HG03135 (cell line): ENCODE data around the gene EP400.

Experiments used
- ATAC-seq: cut with Tn5 transposase; IDR thresholded peaks from one replicate; pipeline ENCODE4 v1.9.1; 2021; ENCODE audit warnings: mild to moderate bottlenecking, moderate library complexity; ENCODE audit not compliant: unreplicated experiment

Gene EP400

DNA sequence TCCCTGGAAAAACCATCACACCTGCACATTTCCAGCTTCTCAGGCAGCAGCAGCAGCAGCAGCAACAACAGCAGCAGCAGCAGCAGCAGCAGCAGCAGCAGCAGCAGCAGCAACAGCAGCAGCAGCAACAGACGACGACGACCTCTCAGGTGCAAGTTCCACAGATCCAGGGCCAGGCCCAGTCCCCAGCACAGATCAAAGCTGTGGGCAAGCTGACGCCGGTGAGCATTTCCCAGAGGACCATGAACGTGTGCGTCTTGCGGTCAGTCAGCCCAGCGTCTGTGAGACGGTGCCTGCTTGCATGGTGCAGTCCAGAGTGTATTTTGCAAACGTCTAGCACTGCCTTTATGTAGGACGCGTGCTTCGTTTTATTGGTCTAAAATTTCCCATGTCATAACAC lies 112.7 kb downstream of the EP400 start:
- no peak for ATAC-seq

DNA sequence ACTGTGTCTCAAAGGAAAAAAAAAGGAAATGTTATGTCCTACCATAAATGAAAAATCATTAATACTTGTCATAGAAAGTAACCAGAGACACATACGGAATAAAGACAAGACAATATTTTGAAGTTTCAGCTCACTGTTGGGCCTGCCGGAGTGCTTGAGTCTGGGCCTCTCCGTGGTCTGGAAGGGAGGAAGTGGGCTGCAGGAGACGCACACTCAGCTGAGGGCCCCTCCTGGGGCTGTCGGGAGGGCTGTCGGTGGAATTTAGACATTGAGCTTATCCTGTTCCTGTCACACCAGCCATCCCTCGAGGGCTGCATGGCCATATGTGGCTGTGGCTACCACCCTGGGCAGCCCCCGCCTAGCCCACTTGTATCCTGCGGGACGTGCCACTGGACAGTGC lies 113.7 kb downstream of the EP400 start:
- no peak for ATAC-seq

DNA sequence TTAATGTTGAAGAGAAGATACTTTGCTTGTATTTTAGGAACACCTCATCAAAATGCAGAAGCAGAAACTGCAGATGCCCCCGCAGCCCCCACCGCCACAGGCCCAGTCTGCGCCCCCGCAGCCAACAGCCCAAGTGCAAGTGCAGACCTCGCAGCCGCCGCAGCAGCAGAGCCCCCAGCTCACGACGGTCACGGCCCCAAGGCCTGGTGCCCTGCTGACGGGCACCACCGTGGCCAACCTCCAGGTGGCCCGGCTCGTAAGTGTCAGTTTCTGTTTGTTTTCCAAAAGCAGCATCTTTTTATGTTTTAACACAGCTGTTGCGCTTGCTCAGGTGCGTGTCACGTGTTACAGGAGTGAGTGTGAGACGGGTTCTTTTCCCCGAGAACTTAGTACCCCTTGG lies 114.9 kb downstream of the EP400 start:
- no peak for ATAC-seq

DNA sequence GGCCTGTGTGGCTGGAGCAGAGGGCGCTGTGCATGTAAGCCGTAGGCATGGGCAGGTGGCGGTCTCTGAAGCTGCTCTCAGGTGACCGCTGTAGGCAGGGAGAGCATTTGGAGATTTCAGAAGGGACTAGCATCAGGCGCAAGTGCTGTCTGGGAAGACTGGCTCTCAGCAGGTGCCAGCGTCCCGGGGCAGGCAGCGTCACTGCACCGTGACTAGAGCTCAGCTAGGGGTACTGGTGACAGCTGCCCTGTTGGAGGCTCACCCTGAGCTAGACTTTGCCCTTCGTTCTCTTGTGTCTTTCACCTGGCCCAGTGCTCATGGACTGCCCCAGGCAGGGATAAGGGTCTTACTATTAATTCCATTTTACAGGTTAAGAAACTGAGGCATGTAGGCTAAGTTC lies 115.5 kb downstream of the EP400 start:
- ATAC-seq: no peak

DNA sequence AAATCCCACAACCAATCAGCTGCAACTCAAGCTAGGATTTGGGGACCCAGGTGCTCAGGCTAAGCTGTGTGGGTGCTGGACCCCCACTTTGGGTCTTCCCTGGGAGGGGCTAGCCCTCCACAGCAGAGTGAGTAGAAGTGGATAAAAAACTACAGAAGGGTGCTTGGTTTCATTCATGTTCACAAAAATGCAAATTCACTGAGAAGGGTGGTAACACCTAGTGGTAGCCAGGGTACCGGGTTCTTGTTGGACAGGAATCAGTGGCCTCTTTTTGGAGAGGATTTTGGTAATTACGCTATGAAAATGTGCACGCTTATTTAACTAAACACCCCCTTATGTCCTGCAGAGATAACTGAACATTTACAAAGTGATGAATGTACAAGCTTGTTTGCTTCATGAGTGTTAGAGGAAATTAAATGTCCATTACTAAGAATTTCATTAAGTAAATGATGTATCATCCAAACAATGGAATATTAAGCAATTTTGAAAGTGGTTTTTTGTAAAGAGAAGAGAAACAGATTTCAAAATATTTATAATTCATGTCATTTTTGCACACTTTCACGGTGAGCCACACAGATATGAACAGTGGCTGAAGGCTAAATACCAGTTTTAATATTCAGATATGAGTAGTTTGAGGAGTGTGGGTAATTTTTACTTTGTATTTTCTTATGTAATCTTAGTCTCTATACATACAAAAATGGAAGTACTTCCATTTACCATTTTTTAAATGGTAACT lies 116.0 kb downstream of the EP400 start:
- ATAC-seq: no peak

DNA sequence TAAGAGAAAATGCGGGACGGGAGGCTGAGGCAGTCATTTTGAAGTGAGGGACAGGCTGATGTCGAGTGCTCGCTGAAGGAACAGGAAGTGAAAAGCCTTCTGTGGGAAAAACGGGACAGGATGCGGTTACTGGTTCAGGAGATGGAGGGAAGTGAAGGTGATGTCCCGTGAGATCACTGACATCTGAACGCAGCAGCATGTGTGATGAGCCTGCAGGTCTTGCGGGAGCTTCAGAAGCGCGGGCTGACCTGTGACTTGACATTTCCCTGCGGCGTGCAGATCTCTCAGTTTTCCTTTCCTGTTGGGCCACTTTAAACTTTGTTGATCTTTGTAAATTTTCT lies 116.6 kb downstream of the EP400 start:
- ATAC-seq: no peak

DNA sequence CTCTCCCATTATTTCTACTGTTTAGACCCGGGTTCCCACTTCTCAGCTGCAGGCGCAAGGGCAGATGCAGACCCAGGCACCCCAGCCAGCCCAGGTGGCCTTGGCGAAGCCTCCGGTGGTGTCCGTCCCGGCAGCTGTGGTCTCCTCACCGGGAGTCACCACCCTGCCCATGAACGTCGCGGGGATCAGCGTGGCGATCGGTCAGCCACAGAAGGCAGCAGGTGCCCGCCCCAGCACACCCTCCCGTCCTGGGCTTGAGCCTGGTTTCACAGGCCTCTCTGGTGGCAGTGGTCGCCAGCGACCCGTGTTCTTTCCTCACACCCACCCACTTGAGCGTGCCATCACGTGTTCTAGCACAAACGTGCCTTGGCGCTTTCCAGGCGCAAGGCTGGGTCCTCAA lies 117.0 kb downstream of the EP400 start:
- no peak for ATAC-seq

DNA sequence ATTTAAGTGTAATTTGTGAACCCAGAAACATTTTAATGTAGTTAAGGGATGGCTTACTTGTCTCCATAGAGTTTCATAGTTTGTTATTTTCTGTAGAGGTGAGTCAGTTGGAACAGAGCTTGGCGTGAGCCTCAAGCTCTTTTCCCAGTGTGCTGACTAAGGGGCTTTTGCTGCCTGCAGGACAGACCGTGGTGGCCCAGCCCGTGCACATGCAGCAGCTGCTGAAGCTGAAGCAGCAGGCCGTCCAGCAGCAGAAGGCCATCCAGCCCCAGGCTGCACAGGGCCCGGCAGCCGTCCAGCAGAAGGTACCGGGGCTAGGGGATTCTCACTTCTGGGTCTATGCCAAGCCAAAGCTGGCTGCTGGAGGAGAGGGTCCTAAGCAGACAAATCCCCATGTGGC lies 117.4 kb downstream of the EP400 start:
- no peak for ATAC-seq

DNA sequence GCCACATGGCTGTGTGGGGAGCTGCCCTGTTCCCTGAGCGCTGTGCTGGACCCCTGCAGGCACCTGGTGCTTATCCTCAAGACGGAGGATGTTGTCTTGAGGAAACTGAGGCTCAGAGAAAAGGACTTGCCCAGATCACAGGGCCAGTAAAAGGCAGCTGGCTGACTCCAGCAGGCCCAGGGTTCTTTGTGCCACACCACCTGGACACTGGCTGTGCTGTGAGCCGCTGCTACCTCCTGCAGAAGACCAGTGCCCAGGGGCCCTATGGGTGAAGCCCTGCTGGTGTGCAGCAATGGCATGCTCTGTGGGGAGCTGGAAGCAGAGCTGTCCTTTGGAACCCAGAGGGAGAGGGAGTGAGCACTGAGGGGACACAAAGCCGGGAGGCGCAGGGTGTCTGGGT lies 118.5 kb downstream of the EP400 start:
- no peak for ATAC-seq

DNA sequence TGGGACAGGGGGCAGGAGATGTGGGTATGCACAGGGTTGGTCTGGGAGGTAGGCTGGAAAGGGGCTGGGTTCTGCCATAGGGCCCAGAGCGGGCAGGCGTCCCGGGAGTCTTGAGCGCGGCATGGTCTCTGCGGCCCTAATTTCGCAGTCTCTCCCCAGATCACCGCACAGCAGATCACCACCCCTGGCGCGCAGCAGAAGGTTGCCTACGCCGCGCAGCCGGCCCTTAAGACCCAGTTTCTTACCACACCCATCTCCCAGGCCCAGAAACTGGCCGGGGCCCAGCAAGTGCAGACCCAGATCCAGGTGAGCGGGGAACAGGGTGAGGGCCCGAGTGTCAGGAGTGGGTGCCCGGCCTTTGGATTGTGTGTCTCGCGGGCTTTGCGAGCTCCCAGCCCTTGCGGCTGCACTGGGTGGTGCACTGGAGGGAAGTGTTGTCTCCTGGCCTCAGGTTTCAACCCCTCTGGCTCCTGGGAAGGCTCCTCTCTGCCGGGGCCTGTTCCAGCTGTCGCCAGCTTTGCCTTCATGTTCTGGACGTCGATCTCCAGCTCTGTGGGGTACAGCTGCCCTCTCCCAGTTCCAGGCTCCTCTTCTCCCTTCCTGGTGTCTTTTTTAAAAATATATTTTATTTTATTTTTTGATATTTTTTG lies 119.7 kb downstream of the EP400 start:
- no peak for ATAC-seq

DNA sequence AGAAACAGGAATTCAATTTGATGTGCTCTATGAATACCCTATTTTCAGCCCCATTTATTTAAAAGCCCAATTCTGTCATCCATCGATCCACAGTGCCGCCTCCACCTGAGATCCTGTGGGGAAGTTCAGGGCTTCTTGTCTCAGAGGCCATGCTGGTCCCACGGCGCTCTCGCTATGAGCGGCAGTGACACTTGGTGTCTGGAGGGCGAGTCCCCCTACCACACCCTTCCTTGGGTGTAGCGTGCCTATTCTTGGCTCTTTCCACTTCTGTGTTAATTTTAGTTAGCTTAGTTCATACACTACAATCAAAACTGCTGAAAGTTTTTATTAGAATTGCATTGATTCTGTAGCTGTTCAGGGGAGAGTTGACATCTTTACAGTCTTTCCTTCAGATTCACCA lies 120.6 kb downstream of the EP400 start:
- ATAC-seq: no peak

DNA sequence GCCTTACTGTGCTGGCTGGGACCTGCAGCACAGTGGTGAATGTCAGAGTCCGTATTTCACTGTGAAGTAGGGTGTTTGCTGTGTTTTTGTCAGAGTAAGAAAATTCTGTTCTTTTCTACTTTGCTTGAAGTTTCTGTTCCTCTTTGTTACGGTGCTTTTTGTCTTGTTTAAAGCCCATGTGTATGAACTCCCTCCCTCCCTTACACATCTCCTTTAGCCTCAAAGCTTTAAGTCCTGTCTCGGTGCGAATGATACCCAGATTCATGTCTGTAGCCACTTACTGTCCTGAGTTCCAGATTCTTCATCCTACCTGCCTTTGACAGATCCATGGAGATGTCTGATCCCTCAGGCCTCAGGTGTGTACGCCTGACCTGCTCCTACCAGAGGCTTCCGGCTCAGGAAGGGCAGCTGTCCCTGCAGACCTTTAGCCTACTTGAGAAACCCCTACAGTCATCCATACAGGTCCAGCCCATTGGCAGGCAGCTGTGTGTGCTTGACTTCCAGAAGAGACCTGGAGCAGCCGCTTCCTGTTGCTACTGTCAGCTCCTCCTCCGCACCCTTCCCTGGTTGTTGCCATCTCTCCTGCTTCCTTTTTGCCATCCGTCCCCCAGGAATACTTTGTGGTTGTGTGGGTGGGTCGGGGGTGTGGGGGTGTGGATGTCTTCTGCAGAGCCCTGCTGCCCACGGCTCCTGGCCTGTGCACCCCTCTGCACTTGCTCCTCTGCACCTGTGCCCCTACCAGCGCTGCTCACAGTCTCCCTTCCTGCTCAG lies 121.5 kb downstream of the EP400 start:
- ATAC-seq: peak; percentile 81

DNA sequence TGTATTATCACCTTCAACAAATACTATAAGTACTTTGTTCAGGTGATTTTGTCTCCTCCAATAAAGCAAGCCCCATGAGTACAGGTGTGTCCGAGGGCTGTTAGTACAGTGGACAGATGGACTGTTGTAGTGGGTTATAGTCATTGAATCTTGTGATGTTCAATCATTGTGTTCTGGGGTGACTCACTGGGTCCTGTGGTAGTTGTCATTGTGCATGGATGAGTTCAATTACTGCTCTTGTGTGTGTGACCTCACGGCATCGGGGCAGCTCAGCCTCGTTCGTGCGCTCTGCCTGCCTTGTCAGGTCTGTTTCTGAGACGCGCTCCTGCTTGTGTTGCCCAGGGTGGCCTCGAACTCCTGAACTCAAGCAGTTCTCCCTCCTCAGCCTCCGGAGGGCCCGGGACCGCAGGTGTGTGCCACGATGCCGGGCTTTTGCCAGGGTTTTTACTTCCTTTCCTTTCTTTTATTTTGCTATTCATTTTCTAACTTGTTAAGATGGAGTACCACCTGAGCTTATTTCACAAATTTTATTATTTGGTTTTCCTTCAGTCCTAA lies 122.2 kb downstream of the EP400 start:
- ATAC-seq: no peak

DNA sequence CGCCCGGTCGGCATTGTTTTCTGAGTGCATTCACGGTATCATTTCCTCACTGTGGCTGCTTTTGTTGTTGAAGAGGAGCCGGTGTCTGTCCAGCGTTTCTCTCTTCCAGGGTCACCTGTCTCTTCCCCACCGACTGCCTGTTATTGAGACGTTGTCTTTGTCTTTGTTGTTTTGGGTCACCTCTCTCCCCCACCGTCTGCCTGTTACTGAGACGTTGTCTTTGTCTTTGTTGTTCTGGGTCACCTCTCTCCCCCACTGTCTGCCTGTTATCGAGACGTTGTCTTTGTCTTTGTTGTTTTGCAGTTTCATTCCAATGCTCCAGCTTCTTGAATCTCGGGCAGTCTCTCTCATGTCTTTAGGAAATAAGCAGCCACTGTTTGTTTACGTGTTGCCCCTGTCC lies 124.5 kb downstream of the EP400 start:
- ATAC-seq: no peak

DNA sequence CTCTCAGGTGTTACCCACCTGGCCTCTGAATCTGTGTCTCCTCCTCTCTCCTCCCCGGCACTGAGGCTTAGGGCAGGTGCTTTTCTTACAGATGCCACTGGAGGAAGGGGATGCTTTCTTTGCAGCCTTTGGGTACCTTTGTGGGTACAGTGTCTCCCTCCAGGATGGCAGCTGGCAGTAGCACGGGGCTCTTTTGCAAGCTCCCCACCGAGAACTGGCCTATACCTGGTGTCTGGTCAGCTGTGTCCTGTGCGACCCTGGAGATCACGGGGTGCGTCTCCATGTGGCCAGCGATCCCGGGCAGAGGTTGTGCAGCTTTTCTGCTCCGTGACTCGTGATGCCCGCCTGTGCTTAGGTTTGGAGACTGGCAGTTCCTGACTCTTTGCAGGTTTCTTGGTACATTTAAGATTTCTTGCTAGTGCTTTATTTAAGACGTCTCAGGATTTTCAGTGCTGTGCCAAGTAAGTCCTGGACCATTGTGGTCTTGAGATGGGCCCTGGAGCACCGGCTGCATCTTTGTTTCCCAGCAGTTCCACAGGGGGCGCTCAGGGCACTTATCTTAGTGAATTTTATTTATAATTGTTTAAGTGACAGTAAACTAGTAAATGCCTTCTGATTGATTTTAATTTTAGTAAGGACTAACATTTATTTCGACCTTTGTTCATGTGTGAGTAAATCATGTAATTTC lies 125.4 kb downstream of the EP400 start:
- ATAC-seq: no peak

DNA sequence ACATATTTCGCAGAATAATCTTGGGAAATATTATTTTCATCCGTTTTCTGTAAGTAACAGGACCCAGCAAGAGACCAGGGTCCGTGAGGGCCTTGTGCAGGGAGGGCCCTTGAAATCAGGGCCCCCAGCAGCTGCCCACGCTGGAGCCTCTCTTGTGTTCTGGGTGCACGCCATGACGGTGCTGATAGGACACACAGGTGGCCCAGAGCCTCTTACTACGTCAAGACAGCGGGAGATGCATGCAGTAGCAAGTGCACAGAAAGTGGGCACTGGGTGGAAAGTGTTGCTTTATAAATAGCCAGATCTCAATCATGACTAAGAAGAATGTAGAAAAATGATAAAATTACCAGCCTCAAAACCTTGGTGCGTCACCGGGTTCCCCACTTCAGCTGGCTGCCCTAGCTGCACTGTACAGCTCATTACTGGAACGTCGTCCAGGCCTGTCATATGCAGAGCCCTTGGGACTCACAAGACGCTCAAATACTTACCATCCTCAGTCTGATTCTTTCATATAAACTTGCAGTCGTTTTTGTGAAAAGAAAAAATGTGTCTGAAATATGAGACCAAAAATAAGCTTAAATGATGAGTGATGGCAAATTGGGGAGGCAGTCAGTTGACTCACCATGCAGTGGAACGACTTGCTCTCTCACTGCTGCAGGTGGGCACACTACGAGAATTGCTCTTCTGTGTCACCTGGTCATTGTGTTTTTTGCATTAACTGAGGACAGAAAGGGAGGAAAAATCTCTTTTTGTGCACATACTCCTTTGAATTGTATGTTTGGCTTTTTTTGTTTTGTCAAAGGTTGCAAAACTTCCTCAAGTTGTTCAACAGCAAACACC lies 126.2 kb downstream of the EP400 start:
- no peak for ATAC-seq

DNA sequence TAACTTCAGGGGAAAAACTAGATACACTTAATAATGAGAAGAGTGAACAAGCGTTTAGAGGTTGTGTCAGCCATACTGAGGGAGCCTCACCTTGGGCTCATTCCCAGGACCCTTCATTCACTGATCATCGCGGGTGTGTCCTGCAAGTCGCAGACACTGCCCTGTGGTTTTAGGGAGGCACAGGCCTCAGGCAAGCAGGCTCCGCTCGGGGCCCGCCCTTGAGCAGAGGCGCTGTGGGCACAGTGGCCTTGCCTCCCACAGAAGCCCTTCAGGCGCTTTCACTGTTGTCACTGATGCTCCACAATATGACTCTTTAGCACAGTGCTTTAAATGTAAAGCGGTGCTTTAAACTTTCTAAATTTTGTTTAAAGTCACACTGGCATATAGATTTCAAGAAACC lies 127.0 kb downstream of the EP400 start:
- ATAC-seq: no peak

DNA sequence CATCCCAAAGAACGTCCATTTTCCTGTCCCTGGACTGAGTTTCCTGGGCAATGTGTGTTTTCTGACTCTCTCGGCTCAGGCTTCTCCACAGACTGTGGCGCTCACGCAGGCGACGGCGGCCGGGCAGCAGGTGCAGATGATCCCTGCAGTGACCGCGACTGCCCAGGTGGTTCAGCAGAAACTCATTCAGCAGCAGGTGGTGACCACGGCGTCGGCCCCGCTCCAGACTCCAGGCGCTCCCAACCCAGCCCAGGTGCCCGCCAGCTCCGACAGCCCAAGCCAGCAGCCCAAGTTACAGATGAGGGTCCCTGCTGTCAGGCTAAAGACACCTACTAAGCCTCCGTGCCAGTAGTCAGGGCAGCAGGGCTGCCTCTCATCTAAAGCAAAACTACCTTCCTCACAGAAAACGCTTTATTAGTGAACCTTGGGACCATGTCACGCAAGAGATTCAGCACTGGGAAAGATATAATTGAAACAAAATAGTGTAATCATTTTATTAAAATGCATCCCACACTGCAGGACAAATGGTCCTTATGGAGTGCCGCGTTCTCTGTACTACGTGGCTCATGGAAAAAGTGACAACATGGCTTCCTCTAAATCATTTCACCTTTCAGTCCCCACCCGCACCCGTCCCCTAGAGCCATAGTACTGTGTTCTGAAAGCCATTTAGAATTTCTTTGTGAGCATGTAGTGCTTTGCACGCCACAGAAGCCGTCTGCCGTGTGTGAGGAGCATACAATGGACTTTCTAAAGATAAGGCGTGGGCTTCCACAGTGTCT lies 127.8 kb downstream of the EP400 start:
- ATAC-seq: no peak

DNA sequence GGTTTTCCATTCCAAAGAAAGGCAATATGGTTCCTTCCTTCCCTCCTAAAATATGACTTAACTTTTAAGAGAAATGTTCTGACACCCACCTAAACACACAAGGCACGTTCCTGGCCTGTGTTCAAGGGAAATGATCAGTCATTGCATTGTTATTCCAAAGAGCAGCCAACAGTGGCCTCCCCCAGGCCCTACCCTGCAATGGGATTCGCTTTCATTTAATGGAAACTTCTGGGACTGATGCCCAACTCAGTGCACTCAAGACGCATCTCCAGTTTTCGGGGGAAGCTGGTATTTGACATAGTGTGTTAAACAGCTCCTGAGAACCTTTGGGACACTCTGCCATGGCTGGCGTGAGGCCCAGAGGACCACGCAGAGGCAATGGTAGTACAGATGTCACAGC lies 128.4 kb downstream of the EP400 start:
- ATAC-seq: no peak

DNA sequence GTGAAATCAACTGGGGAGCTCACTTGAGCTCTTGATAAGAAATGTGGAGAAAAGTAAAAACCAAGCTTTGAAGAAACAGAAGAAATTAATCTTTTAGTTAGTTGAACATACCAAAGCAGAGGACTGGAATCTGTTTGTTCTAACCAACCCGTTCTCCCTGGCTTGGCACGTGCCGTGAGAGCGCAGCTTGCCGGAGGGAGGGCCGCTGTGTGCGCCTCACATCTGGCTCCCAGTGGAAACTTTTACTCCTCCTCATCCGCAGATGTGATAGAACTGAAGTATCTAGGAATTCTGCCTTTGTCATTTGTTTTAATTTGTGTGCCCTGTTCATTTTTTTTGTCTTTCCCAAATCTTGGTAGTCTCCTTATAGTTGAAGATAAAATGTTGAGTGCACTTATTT lies 129.5 kb downstream of the EP400 start:
- ATAC-seq: no peak
